Stimulated activated CD4-positive, alpha-beta T cell treated with anti-CD3 and anti-CD28 coated beads, TNF-alpha, amount 100 ng/mL, for 4 hours (primary cell): ENCODE measurements around the gene DNAAF8.
"Not testable (repeated sequence)": the region's sequence is repeated elsewhere in the genome, so short reads cannot be mapped to it uniquely, and the experiment has no call there.

Experiments
- DNase-seq, 3 experiments: peaks; one replicate each; pipeline ENCODE4 v3.0.0-alpha.2; 2020; ENCODE audit warnings: low read depth in 3 of 3

Gene DNAAF8

DNA sequence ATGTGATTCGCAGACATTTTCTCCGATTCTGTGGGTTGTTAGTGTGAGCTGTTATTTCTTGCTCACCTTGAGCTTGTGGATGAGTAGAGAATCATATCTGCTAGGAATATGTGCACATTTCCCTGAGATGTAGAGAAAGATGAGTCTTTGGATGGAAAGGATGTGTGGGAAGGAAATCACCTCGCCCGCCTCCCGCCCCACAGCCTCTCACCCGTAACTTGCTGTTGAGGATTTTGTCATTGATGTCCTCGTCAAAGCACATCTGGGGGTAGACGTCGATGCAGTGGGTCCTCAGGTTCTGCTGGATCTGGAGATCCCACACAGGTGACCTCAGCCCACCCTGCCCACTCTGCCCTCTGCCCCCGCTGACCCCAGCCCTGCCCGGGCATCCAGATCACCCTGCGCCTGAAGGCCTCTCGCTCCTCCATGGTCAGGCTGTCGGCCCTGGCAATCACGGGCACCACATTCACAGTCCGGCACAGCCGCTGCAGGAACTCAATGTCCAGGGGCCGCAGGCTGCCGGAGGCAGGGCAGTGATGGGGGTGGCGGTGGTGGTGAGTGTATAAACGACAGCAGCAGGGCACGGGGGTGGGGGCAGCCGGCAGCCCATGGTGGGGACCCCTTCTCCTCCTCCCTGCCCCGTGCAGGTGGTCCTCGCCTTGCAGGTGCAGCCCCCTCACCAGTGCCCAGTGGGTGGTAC lies 49.1 kb downstream of the DNAAF8 start:
- no peak for DNase-seq

DNA sequence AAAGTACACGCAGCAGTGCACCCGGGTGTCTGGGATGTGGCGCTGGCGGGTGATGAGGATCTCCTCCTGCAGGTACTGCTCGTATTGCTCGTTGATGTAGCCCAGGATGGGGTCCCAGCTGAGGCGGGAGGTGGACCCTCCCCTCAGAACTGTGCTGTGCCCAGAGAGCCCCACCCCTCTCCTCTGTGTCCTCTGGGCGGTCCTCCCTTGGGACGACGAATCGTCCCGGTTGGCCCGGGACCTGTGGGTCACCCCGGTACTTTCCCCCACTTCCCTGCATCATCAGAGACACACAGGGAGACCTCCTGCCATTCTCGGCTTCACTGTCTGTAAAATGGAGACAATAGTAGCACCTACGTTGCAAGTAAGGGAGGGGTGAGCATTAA lies 49.6 kb downstream of the DNAAF8 start:
- no peak for DNase-seq

DNA sequence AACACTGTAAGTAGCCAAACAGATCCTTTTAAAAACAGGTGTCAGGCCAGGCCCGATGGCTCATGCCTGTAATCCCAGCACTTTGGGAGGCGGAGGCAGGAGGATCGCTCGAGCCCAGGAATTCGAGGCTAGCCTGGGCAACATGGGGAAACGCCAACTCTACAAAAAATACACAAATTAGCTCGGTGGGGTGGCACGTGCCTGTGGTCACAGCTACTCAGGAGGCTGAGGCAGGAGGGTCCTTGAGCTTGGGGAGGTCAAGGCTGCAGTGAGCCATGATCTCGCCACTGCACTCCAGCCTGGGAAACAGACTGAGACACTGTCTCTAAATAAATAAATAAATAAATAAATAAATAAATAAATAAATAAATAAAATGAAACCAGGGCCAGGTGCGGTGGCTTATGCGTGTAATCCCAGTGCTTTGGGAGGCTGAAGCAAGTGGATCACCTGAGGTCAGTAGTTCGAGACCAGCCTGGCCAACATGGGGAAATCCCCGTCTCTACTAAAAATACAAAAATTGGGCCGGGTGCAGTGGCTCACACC lies 50.2 kb downstream of the DNAAF8 start:
- DNase-seq: not testable (repeated sequence)

DNA sequence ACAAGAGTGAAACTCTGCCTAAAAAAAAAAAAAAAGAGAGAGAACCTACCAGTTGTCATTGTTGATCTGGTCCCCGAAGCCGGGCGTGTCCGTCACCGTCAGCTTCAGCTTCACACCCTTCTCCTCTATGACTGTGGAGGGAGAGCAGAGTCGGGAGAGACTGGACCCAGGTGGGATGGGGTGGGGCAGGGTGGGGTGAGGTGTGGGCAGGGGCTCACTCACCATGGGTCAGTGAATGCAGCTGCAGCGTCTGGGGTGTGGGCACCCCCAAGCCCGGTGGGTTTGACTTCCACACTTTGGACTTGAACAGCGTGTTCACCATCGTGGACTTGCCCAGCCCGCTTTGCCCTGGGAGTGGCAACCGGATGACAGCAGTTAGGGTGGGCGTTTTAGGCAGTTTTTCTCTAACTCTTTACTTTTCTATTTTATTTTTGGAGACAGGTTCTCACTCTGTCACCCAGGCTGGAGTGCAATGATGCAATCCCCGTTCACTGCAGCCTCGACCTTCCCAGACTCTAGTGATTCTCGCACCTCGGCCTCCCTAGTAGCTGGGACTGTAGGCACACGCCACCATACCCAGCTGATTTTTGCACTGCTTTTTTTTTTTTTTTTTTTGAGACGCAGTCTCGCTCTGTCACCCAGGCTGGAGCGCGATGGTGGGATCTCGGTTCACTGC lies 51.6 kb downstream of the DNAAF8 start:
- DNase-seq: no peak

DNA sequence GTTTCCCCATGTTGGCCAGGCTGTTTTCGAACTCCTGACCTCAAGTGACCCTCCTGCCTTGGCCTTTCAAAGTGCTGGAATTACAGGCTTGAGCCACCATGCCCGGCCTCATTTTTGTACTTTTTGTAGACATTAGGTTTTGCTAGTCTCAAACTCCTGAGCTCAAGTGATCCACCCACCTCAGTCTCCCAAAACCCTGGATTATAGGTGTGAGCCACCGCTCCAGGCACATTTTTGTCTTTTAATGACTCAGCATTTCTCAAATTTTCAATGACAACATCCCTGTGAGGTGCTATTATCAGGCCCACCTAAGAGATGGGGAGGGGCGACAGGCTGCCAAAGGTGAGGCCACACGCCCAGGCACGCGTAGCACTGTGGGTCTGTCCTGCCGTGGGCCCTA lies 52.7 kb downstream of the DNAAF8 start:
- DNase-seq: no peak

DNA sequence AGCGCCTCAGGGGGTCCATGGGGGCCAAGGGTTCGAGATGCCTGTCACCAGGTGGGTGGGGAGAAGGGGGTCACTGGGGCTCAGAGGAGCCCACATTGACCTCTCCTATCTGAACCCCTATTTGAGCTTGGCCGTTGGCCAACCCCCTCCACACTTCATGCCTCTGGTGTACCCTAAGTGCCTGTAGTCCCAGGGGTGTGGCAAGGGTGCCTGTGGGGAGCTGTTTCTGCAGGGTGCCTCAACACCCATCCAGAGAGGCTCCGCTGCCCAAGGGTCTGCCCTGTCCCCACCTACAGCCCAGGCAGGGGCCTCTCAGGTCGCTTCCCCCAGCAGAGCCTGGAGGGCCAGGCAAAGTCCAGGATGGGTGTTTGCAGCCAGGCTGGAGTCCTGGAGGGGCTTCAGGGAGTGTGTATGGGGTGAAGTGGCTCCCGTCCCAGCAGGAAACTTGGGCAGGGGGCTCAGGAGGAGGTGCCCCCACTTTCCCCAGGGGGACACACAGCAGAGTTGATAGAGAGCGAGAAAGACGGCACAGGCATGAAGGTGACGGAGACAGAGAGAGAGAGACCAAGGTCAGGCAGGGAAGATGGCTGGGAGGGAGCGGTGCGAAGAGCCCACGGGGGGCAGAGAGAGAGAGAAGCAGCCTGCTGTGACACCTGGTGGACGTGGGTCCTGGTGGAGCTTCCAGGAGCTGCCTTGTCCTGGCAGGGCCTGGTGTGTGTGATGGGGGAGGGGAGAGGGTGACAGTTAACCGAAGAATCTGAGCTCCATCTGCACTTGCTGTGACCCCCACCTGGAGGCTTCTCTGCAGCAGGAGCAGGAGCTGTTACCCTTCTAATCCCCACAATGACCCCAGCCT lies 53.5 kb downstream of the DNAAF8 start, which contains the start of gene SEPTIN12:
TSS of gene SEPTIN12 (minus strand) at position 719 of the 856 bp plus-strand sequence. CDS start at position 19, 700 bp downstream.
- DNase-seq: no peak

DNA sequence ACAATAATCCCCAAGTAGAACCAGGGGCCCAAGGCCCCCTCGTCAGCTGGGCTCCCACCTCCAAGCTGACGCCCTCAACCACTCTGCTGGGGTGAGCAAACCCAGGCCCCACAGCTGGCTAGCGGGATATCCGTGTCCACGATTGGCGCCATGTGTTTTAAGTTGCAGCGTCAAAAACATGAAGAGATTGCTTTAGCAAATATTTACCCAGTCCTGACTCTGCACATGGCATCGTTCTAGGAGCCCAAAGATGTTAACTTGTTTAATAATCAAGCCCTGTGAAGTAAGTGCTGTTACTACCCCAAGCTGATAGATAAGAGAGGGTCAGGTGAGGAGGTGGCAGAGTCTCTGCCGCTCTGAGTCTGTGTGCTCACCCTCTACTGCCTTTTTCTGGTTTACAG lies 54.2 kb downstream of the DNAAF8 start:
- DNase-seq: no peak

DNA sequence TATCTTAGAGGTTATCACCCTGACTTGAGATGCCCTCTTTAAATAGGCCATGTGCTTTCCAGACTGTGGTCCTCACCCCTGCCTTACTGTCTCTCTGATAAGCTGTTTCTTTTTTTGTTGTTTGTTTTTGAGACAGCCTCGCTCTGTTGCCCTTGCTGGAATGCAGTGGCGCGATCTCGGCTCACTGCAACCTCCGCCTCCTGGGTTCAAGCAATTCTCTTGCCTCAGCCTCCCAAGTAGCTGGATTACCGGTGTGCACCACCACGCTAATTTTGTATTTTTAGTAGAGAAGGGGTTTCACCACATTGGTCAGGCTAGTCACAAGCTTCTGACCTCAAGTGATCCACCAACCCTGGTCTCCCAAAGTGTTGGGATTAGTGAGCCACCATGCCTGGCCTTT lies 54.6 kb downstream of the DNAAF8 start:
- no peak for DNase-seq

DNA sequence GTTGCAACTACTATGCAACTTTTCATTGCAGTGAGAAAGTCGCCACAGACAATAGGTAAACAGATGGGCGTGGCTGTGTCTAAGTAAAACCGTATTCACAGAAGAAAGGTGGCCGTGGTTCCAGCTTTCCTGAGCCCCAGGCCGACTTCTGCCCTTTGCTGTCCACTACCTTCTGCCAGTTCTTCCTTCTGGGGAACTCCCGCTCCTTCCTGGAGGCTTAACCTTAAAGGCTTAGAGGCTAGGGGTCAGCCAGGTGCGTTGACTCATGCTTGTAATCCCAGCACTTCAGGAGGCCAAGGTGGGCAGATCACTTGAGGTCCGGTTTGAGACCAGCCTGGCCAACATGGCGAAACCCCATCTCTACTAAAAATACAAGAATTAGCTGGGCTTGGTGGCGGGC lies 55.9 kb downstream of the DNAAF8 start:
- no peak for DNase-seq

DNA sequence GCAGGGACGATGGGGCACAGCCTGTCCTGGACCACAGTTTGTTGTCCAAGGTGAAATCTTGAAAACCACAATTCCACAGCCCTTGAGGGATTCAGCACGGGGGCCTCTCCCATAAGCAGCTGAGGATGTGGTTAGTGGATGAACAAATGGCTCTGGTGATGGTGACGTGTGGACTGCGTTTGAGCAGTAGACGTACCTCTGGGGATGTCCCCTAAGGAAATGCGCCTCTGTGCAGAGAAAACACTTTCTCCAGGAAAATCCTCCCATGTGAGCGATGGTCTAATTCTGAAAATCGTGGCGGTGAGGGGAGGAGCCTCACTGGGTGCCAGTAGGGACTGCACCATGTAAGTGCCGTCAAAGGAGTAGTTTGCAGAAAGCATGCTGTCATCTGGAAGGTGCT lies 56.5 kb downstream of the DNAAF8 start:
- DNase-seq: no peak

DNA sequence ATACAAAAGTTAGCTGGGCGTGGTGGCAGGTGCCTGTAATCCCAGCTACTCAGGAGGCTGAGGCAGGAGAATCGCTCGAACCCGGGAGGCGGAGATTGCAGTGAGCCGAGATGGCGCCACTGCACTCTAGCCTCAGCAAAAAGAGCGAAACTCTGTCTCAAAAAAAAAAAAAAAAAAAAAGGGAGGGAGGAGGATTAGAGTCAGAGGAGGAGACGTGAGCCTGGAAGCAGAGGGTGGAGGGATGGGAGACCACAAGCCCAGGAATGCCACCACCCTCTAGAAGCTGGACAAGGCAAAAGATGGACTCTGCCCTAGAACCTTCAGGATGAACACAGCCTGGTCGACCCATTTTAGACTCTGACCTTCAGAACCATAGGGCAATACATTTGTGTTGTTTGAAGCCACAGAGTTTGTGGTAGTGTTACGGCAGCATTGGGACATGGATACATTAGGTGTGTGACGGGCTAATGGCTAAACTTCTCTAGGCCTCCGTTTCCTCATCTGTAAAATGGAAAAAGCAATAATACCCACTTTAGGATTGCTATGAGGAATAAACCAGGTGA lies 58.7 kb downstream of the DNAAF8 start:
- no peak for DNase-seq

DNA sequence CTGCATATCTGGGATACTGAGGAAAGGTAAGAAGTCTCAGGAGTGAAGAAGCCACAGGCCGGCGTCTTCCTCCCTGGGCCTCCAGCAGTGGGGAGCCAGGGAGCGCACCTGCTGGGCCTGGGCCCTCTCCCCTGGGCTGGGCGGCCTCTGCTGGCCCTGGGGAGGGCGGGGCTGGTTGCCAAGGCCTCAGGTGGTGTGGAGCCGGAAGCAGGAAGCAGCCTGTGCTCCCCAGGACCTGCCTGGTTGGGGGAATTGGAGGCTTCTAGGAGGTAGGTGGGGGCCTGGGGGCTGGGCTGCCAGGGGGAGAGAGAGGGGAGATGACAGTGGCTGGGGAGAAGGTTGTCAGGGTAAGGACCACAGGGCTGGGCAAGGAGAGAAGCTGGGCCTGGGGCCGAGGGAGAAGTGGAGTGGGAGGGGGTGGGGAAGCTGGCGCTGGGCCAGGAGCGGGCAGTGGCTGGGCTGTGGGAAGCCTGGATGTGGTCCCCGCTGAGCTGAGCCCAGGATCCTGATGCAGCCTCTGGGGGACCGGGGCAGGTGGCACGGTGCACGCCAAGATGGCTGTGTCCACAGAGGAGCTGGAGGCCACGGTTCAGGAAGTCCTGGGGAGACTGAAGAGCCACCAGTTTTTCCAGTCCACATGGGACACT lies 61.0 kb downstream of the DNAAF8 start, which contains the start of gene SMIM22:
TSS of gene SMIM22 (plus strand) at position 189 of the 647 bp plus-strand sequence. CDS start at position 555, 366 bp downstream.
- DNase-seq: no peak

DNA sequence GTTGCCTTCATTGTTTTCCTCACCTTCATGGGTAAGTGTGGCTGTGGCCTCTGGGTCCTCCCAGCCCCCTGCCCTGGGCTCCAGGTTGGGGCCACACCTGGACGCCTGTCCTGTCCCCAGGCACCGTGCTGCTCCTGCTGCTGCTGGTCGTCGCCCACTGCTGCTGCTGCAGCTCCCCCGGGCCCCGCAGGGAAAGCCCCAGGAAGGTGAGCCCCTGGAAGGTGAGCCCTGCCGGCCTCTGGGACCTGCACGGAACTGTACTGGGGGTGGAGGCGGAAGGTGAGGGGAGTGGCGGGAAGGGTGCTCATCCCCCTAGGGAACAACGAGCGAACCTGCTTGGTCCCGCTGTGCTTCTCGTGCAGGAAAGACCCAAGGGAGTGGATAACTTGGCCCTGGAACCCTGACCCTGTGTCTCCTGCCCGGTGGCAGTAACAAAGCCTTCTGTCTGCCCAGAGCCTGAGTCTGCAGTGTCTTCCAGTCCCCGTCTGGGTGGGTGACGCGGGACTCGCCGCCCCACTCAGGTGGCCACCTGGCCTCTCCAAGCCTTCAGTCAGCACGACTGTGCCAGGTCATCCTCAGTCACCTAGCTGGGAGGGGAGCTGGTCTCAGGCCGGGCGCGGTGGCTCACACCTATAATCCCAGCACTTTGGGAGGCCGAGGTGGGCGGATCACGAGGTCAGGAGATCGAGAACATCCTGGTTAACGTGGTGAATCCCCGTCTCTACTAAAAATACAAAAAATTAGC lies 61.7 kb downstream of the DNAAF8 start:
- no peak for DNase-seq

DNA sequence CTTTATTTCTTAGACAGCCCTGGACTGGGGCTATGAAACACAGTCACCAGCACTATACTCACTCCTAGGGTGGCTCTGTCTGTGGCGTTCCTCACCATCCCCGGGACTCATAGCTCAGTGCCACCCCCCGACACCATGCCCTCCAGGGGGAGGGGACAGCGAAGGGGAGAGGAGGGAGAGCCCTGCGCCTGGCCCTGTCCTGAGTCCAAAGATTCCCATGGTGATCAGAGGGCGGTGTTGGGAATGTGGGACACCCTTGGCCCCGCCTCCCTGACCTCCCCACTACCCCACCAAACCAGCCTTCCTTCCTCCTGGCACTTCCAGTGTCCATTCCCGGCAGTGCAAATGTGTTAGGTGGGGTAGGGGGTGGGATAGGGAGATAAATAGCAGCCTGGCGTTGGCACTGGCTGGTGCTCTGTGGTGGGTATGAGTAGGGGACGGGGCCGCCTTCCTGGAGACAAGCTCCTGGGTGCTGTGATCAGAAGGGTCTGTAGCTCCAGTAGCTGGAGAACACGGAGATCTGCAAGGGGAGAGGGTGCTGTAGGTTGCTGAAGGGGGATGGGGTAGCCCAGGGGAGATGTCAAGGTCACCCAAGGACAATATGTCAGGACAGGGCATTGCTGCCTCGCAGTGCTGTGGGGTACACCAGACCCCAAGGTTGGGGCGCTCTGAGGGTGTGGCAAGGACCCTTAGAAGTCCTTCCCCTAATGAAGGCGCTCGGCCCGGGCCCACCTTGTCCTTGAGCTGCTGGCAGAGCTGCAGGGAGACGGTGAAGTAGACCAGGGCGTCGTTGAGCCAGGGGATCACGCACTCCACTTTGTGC lies 62.9 kb downstream of the DNAAF8 start:
- DNase-seq: no peak

DNA sequence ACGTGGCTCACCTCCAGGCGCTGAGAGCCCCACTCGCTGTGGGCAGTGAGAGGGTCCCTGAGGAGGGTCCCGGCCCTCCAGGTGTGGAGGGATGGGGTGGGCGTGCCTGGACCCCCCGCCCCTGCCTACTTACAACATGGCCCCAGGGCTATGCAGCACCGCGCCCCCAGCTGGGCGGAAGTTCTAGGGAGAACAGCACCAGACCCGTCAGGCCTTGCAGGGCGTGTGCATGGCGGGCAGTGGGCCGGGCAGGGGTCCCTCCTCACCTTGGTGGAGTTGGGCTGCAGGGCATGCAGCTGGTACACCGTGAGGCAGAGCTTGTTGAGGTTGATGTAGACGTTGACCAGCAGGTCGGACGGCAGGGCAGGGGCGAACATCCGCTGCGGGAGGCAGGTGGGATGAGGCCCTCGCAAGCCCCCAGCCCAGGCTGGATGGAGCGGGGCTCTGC lies 63.5 kb downstream of the DNAAF8 start:
- no peak for DNase-seq

DNA sequence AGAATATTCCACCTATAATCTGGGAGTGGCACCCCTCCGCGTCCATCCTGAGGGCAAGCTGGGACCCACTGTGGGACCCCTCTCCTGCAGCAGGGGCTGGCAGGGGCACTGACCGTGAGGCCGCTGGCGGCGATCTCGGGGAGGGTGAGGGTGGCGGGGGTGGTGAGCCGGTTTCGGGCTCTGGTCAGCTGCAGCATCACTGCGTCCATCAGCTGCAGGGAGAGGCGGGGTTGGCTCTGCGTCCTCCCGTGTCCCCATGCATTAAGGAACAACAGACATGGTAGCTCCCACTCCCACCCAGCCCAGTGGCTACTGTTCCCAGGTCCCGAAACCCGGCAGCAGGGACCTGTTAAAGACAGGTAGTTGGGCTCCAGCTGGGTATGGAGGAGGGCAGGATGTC lies 64.1 kb downstream of the DNAAF8 start:
- no peak for DNase-seq
